Transverse colon (tissue), 4 donors: Measurements from ENCODE around the gene SPATA13. TPM values are rescaled to one million over a fixed set of nuclear protein-coding genes. Genes with fewer than 3 reads are reported as not detected.

Experiments used
- DNase-seq: peaks from one replicate; pipeline ENCODE4 v3.0.0-alpha.2; 2019
- H3K27ac ChIP-seq, 4 donors: fragments of 200-600 bp; sonication (generic); 2 replicates each; pipeline ENCODE4 v1.5.1; 2016 to 2018; ENCODE audit warnings: inconsistent platforms in 4 of 4
- H3K27me3 ChIP-seq: fragments of 200-600 bp; sonication (generic); 2 replicates; pipeline ENCODE4 v1.5.1; 2017; ENCODE audit warnings: inconsistent platforms
- H3K36me3 ChIP-seq, 4 donors: fragments of 200-600 bp; sonication (generic); 2 replicates each; pipeline ENCODE4 v1.5.1; 2017 to 2019; ENCODE audit warnings: inconsistent platforms in 4 of 4
- H3K4me1 ChIP-seq, 4 donors: fragments of 200-600 bp; sonication (generic); 2 replicates each; pipeline ENCODE4 v1.5.1; 2017 to 2020; ENCODE audit warnings: inconsistent platforms in 4 of 4
- H3K4me3 ChIP-seq, 4 donors: fragments of 200-600 bp; sonication (generic); 1 replicate in 1 of 4; 2 replicates in 3 of 4; pipeline versions ENCODE4 v1.5.1 to v1.6.1; 2017 to 2019; ENCODE audit warnings: inconsistent platforms in 4 of 4
- H3K9me3 ChIP-seq, 2 donors: fragments of 200-600 bp; sonication (generic); 2 replicates each; pipeline ENCODE4 v1.5.1; 2017 to 2019; ENCODE audit warnings: inconsistent platforms in 2 of 2
- CTCF ChIP-seq, 5 experiments: fragments of 200-600 bp in 3 of 5; fragments of 450-650 bp in 2 of 5; sonication (generic) in 3 of 5; IDR thresholded peaks; 1 replicate in 2 of 5; 2 replicates in 3 of 5; pipeline ENCODE4 v1.5.1; 2016 to 2017; ENCODE audit warnings: antibody characterized with exemption in 5 of 5, inconsistent platforms in 3 of 5, mild to moderate bottlenecking in 2 of 5, moderate library complexity in 1 of 5
- EP300 ChIP-seq: sonication (generic); formaldehyde crosslinking; IDR thresholded peaks from one replicate; pipeline ENCODE4 v1.6.1; 2017; ENCODE audit warnings: antibody characterized with exemption, low read depth
- POLR2A ChIP-seq: fragments of 450-650 bp; IDR thresholded peaks from one replicate; pipeline ENCODE4 v1.6.1; 2016; ENCODE audit warnings: antibody characterized with exemption, mild to moderate bottlenecking, moderate library complexity
- POLR2AphosphoS5 ChIP-seq, 3 donors: sonication (generic); formaldehyde crosslinking; IDR thresholded peaks; one replicate each; pipeline ENCODE4 v1.6.1; 2016; ENCODE audit warnings: antibody characterized with exemption in 3 of 3
- WGBS, 2 donors: methylation state at CpG; one replicate each; pipeline ENCODE4 v1.1.5; 2018; ENCODE audit warnings: low coverage in 1 of 2; 5-methylcytosine and 5-hydroxymethylcytosine counted together
- in situ Hi-C, 4 donors: fragments of 200-750 bp; cut with MboI; loops; one replicate each; pipeline versions ENCODE4 v1.15.0 to v1.15.1; 2017; ENCODE audit warnings: low sequenced_read_pairs in 3 of 4, low pct_ligation_motif_present in 1 of 4, low pct_unique_long_range_greater_than_20kb in 1 of 4
- intact Hi-C: fragments of 100-400 bp; cut with DNase I; formaldehyde crosslinking; loops from one replicate; pipeline ENCODE4 v1.15.1; 2023; ENCODE audit warnings: low total_unique reads
- total RNA-seq, 4 donors: library from RNA; depleted of rRNA; stranded (reverse); fragments of >200 nt; gene quantifications; one replicate each; pipeline ENCODE4 v1.1.0, GENCODE V29; 2016

The SPATA13 gene
- total RNA-seq, 4 donors from 2014 or later, result 85.1 to 612 (median 228) TPM

- Histone ChIP-seq H3K9me3 (no peaks in the 10 kb centered on the region), H3K27me3 (no peaks in the 10 kb centered on the region), H3K4me3 (no peak overlapping the region), H3K27ac (no peak overlapping the region), H3K4me1 (no peaks in the 10 kb centered on the region), H3K36me3 (peaks cover 0 to 61% (median 21%) of the 10 kb centered on the region in 4 donors)
- TF ChIP-seq POLR2AphosphoS5 (IDR thresholded peaks at IDR 0.05) (no peak), CTCF (IDR thresholded peaks at IDR 0.05) (no peak), EP300 (no peak), POLR2A (no peak)
- WGBS, 2 donors, result 90 to 95% methylated on average over 6 to 16 of the region's 16 CpGs
- DNase-seq, result no peak
- in situ Hi-C loops, result loop anchor here in 1 of 4 donors (25.0 kb wide), 1 partner anchor 188 kb away; no protein-coding TSS in a partner anchor
- intact Hi-C loops, result no loop called here
These were observed 139.1 kb downstream of the SPATA13 start for GRCh38 chr13:24299488-24300114.

GRCh38 chr13:24301434-24301833 lies 140.9 kb downstream of the SPATA13 start:
- DNase-seq, result no peak
- Histone ChIP-seq H3K4me1 (no peaks in the 10 kb centered on the region), H3K27ac (no peak overlapping the region), H3K9me3 (no peaks in the 10 kb centered on the region), H3K27me3 (no peaks in the 10 kb centered on the region), H3K36me3 (peaks cover 0 to 44% (median 15%) of the 10 kb centered on the region in 4 donors), H3K4me3 (no peak overlapping the region)
- intact Hi-C loops, result no loop called here
- in situ Hi-C loops, result no loop called here
- 86 to 89% methylated on average over 8 to 12 of the region's 12 CpGs for WGBS, 2 donors
- TF ChIP-seq CTCF (IDR thresholded peaks at IDR 0.05), result no peak
- TF ChIP-seq EP300, result no peak
- no peak for TF ChIP-seq POLR2A
- no peak for TF ChIP-seq POLR2AphosphoS5 (IDR thresholded peaks at IDR 0.05)

GRCh38 chr13:24301911-24302310 lies 141.4 kb downstream of the SPATA13 start:
- Histone ChIP-seq H3K27me3 (no peaks in the 10 kb centered on the region), H3K9me3 (no peaks in the 10 kb centered on the region), H3K27ac (no peak overlapping the region), H3K4me1 (peaks cover 0 to 4% (median 2%) of the 10 kb centered on the region in 4 donors), H3K4me3 (no peak overlapping the region), H3K36me3 (peaks cover 0 to 39% (median 13%) of the 10 kb centered on the region in 4 donors)
- WGBS, 2 donors, result 89 to 98% methylated on average over 6 to 7 of the region's 7 CpGs
- TF ChIP-seq EP300 (no peak), POLR2A (no peak), CTCF (IDR thresholded peaks at IDR 0.05) (no peak), POLR2AphosphoS5 (IDR thresholded peaks at IDR 0.05) (no peak)
- in situ Hi-C loops (no loop called here), intact Hi-C loops (no loop called here)
- no peak for DNase-seq

GRCh38 chr13:24304620-24305019 lies 144.1 kb downstream of the SPATA13 start:
- Histone ChIP-seq H3K9me3 (no peaks in the 10 kb centered on the region), H3K36me3 (peaks cover 0 to 16% (median 3%) of the 10 kb centered on the region in 4 donors), H3K27ac (no peak overlapping the region), H3K4me1 (peaks cover 0 to 10% (median 3%) of the 10 kb centered on the region in 4 donors), H3K27me3 (no peaks in the 10 kb centered on the region), H3K4me3 (no peak overlapping the region)
- DNase-seq, result no peak
- no peak for TF ChIP-seq EP300
- no peak for TF ChIP-seq CTCF (IDR thresholded peaks at IDR 0.05)
- TF ChIP-seq POLR2AphosphoS5 (IDR thresholded peaks at IDR 0.05), result no peak
- TF ChIP-seq POLR2A, result no peak
- intact Hi-C loops (no loop called here), in situ Hi-C loops (no loop called here)
- 60 to 81% methylated on average over 1 to 5 of the region's 5 CpGs for WGBS, 2 donors
